NCI-H460 (cell line): ENCODE measurements around the gene ZNF197. TPM values are rescaled to one million over a fixed set of nuclear protein-coding genes. Genes with fewer than 3 reads are reported as not detected.
"Not testable (repeated sequence)": the region's sequence is repeated elsewhere in the genome, so short reads cannot be mapped to it uniquely, and the experiment has no call there.

Source experiments
- DNase-seq: peaks from one replicate; pipeline ENCODE4 v3.0.0-alpha.2; 2016; ENCODE audit warnings: low read depth; ENCODE audit errors: extremely low read depth
- polyA plus RNA-seq: library from polyadenylated mRNA; depleted of rRNA; stranded (reverse); fragments of >200 nt; gene quantifications from 2 replicates; pipeline ENCODE4 v1.2.3, GENCODE V29; 2014; cell fraction: nucleus; rRNA removed
- total RNA-seq: library from RNA; depleted of rRNA; stranded (reverse); fragments of >200 nt; shearing (Covaris generic); gene quantifications from 2 replicates; pipeline ENCODE4 v1.2.3, GENCODE V29; 2014; rRNA removed

Gene ZNF197
- 6.9 and 7.9 TPM in 2 replicates for total RNA-seq
- 2.3 and 3.6 TPM in 2 replicates for polyA plus RNA-seq

- DNase-seq = peak; percentile 64
These were observed at the start of gene ZNF197 for GRCh38 chr3:44624749-44625480. Gene ZNF197, plus strand, starts transcription at chr3:44625036. Its CDS starts 4,119 bp downstream, at chr3:44629155.

- DNase-seq = no peak
These were observed 48.2 kb upstream of the ZNF197 start for GRCh38 chr3:44576613-44577012.

- DNase-seq = not testable (repeated sequence)
These were observed 47.4 kb upstream of the ZNF197 start for GRCh38 chr3:44577354-44577952.

GRCh38 chr3:44578316-44578715 lies 46.5 kb upstream of the ZNF197 start:
- DNase-seq = not testable (repeated sequence)

GRCh38 chr3:44578924-44579515 lies 45.8 kb upstream of the ZNF197 start:
- not testable (repeated sequence) for DNase-seq

GRCh38 chr3:44579749-44580148 lies 45.1 kb upstream of the ZNF197 start:
- DNase-seq = not testable (repeated sequence)

GRCh38 chr3:44580971-44581370 lies 43.9 kb upstream of the ZNF197 start:
- not testable (repeated sequence) for DNase-seq

- DNase-seq = no peak
These were observed 40.0 kb upstream of the ZNF197 start, which contains the start of gene ZNF660 for GRCh38 chr3:44584646-44585501. Gene ZNF660, plus strand, starts transcription at chr3:44584964. Its CDS starts 9,230 bp downstream, at chr3:44594194.

- no peak for DNase-seq
These were observed 28.2 kb upstream of the ZNF197 start for GRCh38 chr3:44596621-44597020.

GRCh38 chr3:44601749-44602148 lies 23.1 kb upstream of the ZNF197 start:
- DNase-seq = no peak

GRCh38 chr3:44612678-44613077 lies 12.2 kb upstream of the ZNF197 start:
- no peak for DNase-seq

- no peak for DNase-seq
These were observed 3.9 kb downstream of the ZNF197 start for GRCh38 chr3:44628716-44629115.

GRCh38 chr3:44632193-44632592 lies 7.4 kb downstream of the ZNF197 start:
- no peak for DNase-seq

- no peak for DNase-seq
These were observed 17.5 kb downstream of the ZNF197 start for GRCh38 chr3:44642337-44642736.

GRCh38 chr3:44643024-44643423 lies 18.2 kb downstream of the ZNF197 start:
- no peak for DNase-seq

- DNase-seq = no peak
These were observed 22.9 kb downstream of the ZNF197 start for GRCh38 chr3:44647771-44648170.

- peak; percentile 80 for DNase-seq
These were observed 23.9 kb downstream of the ZNF197 start, which contains the start of gene ZNF35 for GRCh38 chr3:44648564-44649229. Gene ZNF35, plus strand, starts transcription at chr3:44648732. Its CDS starts 2,336 bp downstream, at chr3:44651068.

- DNase-seq = no peak
These were observed 24.9 kb downstream of the ZNF197 start for GRCh38 chr3:44649709-44650108.

GRCh38 chr3:44654039-44654438 lies 29.2 kb downstream of the ZNF197 start:
- DNase-seq = no peak

GRCh38 chr3:44659015-44659414 lies 34.2 kb downstream of the ZNF197 start:
- DNase-seq = no peak
